Fibroblast of skin of left biceps (primary cell): Measurements from ENCODE around the gene AMELX.

Source experiments
- DNase-seq, 2 experiments: peaks; one replicate each; pipeline ENCODE4 v3.0.0-alpha.2; 2013; ENCODE audit warnings: low read depth in 2 of 2

Gene AMELX

DNA sequence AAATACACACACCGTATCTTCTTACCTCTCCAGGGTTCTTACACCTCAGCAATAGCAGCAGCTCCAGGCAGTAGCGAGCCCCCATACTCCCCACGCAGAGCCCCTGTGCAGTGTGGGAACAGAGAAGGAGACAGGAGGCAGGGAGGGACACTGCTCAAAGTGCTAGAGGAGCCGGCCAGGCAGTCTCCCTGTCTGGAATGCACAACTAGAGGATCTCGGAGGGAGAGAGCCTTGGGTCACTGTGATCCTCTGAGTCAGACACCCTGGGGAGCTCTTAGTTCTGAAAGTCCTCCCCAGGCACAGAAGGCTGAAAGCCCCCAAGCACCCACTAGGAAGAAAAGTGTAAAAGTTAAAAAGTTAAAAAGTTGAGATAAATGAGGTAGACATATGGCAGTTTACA, 16.0 kb downstream of the AMELX start:
- DNase-seq, result no peak

DNA sequence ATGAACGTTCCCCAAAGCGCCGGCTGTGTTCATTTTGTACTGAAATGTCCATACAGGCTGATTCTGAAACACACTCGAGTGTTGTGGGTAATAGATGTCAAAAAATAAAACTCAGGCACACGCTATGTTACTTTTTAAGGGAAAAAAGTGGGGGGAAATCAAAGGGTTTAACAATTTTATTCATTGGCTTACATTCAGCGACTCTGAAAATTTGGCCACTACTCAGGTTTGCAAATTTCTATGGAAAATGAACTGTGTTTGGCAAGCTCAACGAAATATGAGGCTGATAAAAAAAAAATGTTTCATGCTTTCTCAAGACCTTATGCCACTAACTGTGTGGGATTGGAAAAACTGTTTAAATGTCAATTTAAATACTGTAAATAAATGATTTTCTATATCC, 18.5 kb downstream of the AMELX start:
- no peak for DNase-seq

DNA sequence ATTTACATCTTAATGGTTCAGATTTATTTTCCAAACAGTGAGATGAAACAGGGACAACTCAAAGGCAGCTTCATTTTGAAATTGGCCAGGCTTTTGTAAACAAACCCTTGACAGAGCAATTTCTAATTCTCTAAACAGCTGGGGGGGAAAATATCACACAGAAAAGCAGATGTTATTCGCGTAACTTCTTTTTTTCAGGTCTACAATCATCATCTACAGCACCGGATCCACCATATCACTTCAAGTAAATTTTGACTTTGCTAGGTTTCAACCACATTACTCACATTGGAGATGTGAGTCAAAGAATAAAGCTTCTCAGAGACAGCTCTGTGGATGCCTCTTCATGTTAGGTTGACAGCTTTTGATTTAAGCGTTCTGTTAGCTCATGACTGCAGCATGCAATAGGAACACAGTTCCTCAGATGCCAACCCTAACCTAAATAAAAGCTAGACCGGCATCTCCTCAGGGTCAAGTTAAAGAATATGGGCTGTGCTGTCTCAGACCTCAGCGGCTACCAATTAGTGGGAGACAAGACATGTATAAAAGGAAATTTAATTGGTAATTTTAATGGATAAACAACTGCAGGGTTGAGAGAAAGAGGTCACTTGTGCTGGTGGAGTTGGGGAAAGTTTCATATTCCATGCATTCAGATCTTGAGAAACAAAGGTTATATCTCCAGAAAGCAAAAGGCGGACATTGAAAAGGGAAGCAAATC, 26.8 kb downstream of the AMELX start:
- DNase-seq, result no peak

DNA sequence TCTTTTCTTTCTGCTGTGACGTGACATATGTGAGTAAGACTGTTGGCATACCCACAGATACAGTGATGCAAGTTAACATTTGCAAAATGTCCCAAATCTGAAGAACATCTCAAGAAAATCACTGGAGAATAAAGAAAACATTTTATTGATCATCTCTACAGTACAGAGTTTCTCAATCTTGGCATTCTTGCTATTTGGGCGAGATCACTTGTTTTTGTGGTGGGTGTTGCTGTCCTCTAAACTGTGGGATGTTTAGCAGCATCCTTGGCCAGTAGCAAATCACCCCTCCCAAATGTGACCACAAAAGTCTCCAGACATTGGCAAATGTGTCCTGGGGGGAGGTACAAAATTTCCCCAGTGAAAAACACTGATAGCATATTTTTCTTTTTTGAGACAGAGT, 28.8 kb downstream of the AMELX start:
- DNase-seq, result no peak

DNA sequence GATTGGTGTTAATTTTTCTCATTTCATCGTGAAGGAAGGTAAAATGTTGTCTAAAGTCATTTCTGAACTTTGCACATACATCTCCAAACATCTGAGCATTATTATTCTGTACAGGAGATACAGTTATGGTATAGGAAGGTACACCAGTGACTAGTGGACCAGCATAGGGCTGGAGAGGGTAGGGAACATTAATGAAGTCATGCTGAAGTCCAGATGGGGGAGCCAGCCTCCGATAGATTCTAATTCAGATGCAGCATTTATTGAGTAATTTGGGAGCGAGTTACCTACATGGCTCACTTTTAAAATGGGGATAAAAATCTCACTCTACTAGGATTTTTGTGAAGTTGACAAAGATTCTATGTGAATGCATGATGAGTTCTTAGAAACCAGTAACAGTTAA, 34.9 kb downstream of the AMELX start:
- DNase-seq, result no peak

DNA sequence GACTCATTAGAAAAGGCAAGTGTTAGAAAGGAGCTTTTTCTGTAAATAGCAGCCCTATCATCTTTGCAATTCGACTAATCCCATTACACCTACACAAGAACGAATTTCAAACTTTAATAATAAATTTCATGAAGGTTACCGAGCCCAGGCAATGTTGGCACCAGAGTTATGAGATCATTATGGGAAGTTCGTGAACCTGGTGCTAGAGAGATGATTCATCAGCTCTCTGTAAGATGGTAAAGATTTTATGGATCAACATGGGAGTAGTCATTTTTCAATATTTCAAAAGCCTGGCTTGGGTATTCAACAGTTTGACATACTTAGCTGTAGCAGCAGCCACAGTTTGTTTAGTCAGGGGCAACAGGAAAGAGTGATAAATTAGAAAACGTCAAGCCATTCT, 35.8 kb downstream of the AMELX start:
- no peak for DNase-seq

DNA sequence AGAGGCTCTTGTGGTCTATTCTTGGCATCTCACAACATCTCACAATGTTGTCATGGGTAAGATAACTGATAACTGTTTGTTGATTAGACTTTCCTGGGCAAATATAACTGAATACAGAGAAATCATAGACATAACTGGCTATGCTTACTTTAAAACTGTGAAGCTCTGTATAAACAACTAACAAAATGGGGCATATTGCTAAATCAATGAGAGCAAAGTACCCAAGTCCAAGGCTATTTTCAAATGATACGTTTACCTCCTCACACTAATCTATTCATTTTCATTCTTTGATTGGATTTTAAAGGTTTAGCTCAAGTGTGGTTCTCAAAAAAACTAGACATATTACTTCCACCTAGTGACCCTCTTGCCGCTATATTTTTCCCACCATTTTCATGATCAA, 38.6 kb downstream of the AMELX start:
- no peak for DNase-seq

DNA sequence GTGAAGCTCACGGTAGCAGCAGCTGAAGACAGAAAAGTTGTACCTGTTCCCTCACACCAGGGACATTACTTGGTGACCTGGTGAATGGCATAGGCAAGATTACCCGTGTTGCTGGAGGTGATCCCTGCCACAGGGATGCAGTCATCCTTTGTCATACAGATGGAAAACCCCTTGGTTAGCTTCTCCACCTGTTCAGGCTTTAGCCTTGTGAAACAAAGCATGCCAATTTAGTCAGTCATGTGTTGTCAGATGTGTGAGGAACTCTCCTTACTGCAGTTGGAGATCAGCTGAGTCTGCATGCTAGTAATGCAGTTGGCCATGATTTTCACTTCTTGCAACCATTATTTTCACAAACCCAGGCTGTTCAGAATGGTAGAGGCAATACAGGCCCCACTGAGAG, 41.0 kb downstream of the AMELX start:
- DNase-seq, result no peak

DNA sequence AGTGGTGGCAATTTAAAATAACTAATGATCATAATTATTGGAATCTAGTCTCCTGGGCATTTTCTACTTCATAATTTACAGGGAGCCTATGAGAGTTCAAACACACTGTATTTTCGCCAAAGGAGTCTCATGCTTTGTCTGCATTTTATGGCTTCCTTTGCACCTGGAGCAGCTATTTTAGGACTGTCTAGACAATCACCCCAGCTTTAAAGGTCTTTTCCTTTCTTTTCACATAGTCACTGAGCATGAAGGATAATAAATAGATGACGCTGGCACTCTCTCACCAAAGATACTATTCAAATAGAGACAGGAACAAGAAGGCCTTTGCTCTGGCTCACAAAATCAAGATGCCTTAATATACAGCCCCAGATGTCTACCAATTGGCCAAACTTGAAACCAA, 43.0 kb downstream of the AMELX start:
- DNase-seq, result no peak

DNA sequence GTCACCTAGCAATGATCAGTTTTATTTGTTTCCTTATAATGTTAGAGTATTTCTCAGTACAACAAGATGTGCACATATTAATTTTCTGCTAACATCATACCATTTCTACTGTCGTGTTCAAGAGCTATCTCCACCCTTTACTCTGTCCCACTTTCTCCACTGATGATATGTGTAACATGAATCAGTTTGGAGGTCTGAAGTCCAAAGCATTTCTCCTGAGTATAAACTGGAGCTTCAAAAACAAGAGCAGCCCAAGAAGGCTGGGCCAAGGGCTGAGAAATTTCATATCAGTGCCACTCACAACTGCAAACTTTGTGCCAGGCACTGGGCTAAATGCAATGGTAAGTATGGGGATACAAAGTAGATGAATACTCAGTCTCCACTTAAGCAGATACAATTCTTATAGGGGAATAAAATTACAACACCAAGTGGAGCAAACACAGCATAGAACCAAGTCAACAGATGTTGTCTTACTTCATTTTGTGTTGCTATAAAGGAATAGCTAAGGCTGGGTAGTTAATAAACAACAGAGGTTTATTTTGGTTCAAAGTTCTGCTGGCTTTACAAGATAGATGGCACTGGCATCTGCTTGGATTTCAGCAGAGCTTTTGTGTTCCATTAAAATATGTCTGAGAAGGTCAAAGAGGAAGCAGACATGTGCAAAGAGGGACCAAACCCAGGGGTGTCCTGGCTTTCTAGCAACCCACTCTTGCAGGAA, 44.2 kb downstream of the AMELX start:
- no peak for DNase-seq

DNA sequence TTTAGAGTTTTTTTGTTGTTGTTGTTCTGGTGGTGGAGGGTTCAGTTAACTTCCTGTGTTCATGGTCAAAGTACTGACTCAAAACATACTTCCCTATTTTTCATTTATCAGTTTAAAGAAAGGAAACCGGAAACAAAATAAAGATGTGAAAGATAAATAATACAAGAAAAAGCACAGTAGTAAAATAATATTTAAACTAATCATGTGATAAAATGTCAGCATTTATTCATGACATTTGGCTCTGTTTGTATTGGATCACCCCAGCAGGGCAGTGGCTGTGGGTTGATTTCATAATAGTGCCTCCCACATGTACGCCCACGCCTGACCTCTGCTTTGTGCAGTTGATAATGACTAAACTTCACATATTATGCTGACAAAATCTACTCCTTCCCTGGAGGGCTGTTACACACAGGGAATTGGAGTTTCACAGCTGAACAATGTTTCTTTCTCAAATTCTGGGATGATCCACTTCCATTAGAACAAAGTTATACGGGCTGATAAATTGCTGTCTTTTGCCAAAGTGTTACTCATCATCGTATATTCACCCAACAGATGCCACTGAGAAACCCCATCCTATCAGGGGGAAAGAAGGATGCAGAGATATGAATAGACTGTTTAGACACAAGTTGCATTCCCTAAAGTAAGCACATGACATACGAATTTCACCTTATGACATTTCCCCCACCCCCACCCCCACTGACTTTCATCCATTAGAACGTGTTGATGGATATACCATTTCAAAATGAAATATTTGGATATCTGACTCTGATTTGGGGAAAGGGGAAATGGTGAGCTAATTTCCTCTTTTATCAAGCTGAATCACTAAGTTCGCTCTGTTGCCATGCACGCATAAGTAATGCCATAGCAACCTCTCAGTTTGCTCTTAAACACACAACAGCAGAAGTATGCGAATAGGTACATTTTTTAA, 48.3 kb downstream of the AMELX start:
- peak; percentile 47 to 56 for DNase-seq

DNA sequence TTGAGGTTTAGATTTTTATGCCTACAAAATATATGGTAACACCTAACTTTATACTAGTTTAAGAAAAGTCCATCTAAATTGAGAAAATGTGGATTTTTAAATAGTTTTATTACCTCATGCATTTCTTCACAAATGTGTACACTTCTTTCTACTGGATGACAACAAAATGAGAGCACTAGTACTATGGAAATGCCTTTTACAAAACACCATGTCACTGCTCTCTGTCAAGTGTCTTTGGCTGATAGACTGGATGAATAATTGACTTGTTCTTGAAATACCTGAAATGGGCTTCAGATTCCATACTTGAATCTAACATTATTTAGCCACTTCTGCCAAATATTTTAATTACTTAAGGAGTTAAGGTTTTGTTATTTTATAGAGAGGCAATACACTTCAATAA, 49.5 kb downstream of the AMELX start:
- no peak for DNase-seq

DNA sequence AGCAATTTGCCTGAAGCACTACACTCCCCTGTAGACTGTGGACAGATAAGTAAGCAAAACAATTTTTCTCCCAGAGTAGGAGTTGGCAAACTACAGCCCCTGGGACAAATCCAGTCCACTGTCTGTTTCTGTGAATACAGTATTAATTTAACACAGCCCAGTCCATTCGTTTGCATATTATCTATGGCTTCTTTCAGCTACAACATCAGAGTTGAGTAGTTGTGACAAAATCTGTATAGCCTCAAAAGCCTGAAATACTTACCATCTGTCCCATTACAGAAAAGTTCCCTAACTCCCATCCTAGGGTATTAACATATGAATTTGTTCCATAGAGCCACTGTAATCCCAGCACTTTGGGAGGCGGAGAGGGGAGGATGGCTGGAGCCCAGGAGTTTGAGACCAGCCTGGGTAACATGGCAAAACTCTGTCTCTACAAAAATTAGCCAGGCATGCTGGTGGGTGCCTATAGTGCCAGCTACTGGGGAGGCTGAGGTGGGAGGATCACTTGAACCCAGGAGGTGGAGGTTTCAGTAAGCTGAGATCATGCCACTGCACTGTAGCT, 53.0 kb downstream of the AMELX start:
- no peak for DNase-seq

DNA sequence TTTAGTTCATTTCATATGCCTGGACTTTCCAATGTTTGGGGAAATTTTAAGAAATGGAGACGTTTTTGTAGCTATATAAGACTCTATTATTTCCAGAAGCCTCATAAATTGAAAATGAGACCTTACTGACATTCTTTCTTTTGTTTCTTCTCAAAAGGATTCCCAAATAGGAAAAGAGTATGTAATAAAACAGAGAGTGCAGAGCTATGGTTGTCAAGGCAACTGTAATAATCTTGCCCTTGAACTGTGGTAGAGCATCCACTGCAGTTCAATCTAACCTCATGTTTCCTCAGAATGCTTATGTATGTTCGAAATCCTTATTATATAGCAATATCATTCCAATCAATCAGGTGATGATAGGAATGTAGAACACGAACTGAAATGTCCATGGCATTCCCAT, 54.1 kb downstream of the AMELX start:
- no peak for DNase-seq

DNA sequence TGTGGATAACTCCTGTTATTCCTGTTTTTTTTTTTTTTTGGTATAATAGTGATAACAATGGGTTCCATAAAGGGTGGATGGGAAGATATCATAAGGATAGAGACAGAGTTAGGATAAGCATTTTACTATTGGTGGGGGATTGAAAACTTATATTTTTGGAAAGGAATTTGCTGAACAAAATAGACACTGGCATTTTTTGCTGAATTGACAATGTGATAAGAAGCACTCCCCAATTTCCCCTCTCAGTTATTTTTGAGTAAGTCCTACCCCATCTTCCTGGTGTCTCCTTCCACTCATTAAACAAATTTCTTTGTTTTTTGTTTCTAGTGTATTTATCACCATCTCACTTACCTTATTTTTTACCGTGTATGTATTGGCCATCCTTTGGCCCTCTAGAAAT, 55.8 kb downstream of the AMELX start:
- no peak for DNase-seq

DNA sequence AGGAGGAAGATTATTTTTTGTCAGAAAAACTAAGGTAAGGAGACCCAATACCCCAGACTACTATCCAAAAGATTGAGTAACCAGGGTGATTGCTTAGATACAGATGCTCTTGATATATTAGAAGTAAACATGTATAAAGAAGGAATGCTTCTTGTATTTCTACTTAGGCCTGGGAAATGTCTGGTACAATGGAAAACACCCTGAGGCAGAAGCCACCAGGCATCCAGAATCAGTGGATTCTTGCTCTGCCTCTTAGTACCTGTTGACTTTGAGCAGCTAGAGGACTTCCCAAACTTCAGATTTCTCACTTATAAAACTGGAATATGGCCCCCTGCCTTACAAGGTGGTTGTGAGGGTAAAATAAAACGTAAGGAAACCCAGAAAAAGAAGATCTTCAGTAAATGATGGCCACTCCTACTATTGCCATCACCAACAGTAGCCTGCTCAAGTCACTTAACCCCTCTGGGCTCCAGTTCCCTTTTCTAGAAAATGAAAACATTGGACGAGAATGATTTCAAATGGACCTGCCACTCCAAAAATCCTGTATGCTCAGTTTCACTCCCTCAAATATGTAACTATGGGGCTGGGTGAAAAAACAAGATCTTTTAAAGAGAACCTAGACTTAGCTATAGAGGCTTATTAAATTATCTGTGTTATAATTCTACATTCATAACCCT, 56.6 kb downstream of the AMELX start:
- no peak for DNase-seq
